Measurements from ENCODE around the gene HS3ST3A1.

The HS3ST3A1 gene

GRCh38 chr17:13495423-13495822 lies 106.3 kb downstream of the HS3ST3A1 start:
- no peak for TF ChIP-seq CTCF (IDR thresholded peaks at IDR 0.05)
- DNase-seq (ENCODE audit: low spot score) = no peak
- no peak overlapping the region for H3K4me3 ChIP-seq
- no peak overlapping the region for H3K27ac ChIP-seq

- TF ChIP-seq CTCF (IDR thresholded peaks at IDR 0.05) = no peak
- no peak for DNase-seq (ENCODE audit: low spot score)
- Histone ChIP-seq H3K4me3 (no peak overlapping the region), H3K27ac (no peak overlapping the region)
Observed at GRCh38 chr17:13492737-13493122, 109.0 kb downstream of the HS3ST3A1 start.

GRCh38 chr17:13491916-13492736 lies 109.6 kb downstream of the HS3ST3A1 start:
- no peak for DNase-seq (ENCODE audit: low spot score)
- TF ChIP-seq CTCF (IDR thresholded peaks at IDR 0.05) = no peak
- no peak overlapping the region for H3K27ac ChIP-seq

GRCh38 chr17:13491491-13491890 lies 110.2 kb downstream of the HS3ST3A1 start:
- no peak overlapping the region for H3K4me3 ChIP-seq
- no peak overlapping the region for H3K27ac ChIP-seq
- no peak for TF ChIP-seq CTCF (IDR thresholded peaks at IDR 0.05)
- no peak for DNase-seq (ENCODE audit: low spot score)

More at GRCh38 chr17:13491916-13492736, 109.6 kb downstream of the HS3ST3A1 start:
- H3K4me3 ChIP-seq = no peak overlapping the region

GRCh38 chr17:13490906-13491482 lies 110.7 kb downstream of the HS3ST3A1 start:
- no peak overlapping the region for H3K27ac ChIP-seq
- DNase-seq (ENCODE audit: low spot score) = no peak
- no peak overlapping the region for H3K4me3 ChIP-seq
- TF ChIP-seq CTCF (IDR thresholded peaks at IDR 0.05) = no peak

GRCh38 chr17:13490427-13490826 lies 111.3 kb downstream of the HS3ST3A1 start:
- DNase-seq (ENCODE audit: low spot score) = no peak
- no peak for TF ChIP-seq CTCF (IDR thresholded peaks at IDR 0.05)
- H3K4me3 ChIP-seq = no peak overlapping the region

GRCh38 chr17:13485327-13485726 lies 116.4 kb downstream of the HS3ST3A1 start:
- TF ChIP-seq CTCF (IDR thresholded peaks at IDR 0.05) = no peak

More at GRCh38 chr17:13490427-13490826, 111.3 kb downstream of the HS3ST3A1 start:
- H3K27ac ChIP-seq = no peak overlapping the region

More at GRCh38 chr17:13485327-13485726, 116.4 kb downstream of the HS3ST3A1 start:
- DNase-seq (ENCODE audit: low spot score) = no peak
- Histone ChIP-seq H3K27ac (no peak overlapping the region), H3K4me3 (no peak overlapping the region)
